ENCODE measurements around the gene TBX18.

TBX18 gene

DNA sequence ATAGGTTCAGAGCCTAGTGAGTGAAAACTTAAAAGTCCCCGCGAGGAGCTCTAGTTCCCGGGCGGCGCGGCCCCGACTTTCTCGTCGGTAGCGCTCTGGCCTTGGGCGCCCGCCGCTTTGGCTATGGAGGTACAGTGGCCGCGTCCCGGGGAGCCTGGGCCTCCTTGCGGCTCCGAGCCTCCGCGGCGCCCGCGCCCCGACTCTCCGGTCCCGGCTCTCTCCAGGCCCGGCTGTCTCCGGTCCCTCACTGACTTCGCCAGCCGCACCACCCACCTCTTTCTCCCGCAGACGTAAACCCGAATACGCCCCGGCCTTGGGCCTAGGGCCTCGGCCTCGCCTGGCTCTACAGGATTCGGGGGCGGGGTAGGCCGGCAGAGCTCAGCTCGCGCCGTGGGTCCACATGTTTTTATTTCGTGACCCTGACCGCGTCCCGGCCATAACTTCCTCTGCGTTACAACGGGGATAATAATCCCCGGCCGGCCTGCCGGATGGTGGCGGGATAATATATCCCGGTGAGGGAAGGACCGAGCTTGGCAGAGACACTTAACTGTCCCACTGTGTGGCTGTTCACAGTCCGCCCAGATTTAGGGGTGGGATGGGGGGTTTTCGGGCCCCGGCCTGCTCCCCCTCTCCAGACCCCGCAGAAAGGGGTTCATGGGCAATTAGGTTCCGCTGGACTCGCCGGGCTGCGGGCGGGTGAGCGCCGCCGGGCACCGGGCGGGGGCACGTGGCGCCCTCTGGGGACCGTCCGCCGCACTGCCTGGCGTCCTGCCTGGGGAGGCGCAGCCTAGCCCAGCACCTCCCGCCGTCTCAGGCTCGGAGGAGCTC lies 10.0 kb upstream of the TBX18 start:
- Histone ChIP-seq H3K9ac (ENCODE audit: low read length) (peak overlapping the region; percentile 88), H2AFZ (ENCODE audit: low read depth, low read length) (peak overlapping the region; percentile 73), H3K79me1 (replicated peaks; ENCODE audit: low read length, poor library complexity, severe bottlenecking) (no peaks in the 10 kb centered on the region), H3K27me3 (ENCODE audit: control insufficient read depth in 1 of 2, insufficient read depth in 1 of 2, low read length in 2 of 2) (peaks cover 7 to 69% of the 10 kb centered on the region in 2 experiments), H3K14ac (ENCODE audit: low read length in 2 of 2) (no peak overlapping the region), H3K4me3 (ENCODE audit: insufficient read depth in 1 of 2, low read depth in 1 of 2, low read length in 2 of 2) (peak overlapping the region; percentile 63 to 79), H3K9me3 (ENCODE audit: control insufficient read depth, low read length) (no peaks in the 10 kb centered on the region), H3K4me1 (ENCODE audit: control insufficient read depth, insufficient read depth, low read depth, low read length) (peaks cover 14% of the 10 kb centered on the region), H3K18ac (ENCODE audit: low read depth in 1 of 2, low read length in 2 of 2) (no peak overlapping the region), H3K27ac (ENCODE audit: low read length, poor library complexity, severe bottlenecking) (no peak overlapping the region), H2AK5ac (ENCODE audit: low read length, severe bottlenecking) (no peak overlapping the region), H4K91ac (ENCODE audit: low read length) (peak overlapping the region; percentile 37), H2BK15ac (ENCODE audit: low read depth, poor library complexity, severe bottlenecking) (no peak overlapping the region), H2BK5ac (ENCODE audit: low read depth, low read length, poor library complexity, severe bottlenecking) (no peak overlapping the region), H2BK12ac (ENCODE audit: low read length in 2 of 2) (no peak overlapping the region), H4K8ac (ENCODE audit: low read length) (peak overlapping the region; percentile 63), H3K4me2 (ENCODE audit: low read length, poor library complexity, severe bottlenecking) (peak overlapping the region; percentile 97), H3K36me3 (ENCODE audit: control insufficient read depth in 1 of 2, insufficient read depth in 2 of 2, low read depth in 1 of 2, low read length in 2 of 2) (no peaks in the 10 kb centered on the region), H3K23ac (ENCODE audit: low read length in 2 of 2) (no peak overlapping the region), H2BK120ac (ENCODE audit: low read depth, low read length) (no peak overlapping the region), H3K4ac (ENCODE audit: low read depth in 1 of 2, low read length in 2 of 2) (no peak overlapping the region)
- 1% methylated on average over 79 of the region's 79 CpGs for WGBS
- DNase-seq, result peak; percentile 53

DNA sequence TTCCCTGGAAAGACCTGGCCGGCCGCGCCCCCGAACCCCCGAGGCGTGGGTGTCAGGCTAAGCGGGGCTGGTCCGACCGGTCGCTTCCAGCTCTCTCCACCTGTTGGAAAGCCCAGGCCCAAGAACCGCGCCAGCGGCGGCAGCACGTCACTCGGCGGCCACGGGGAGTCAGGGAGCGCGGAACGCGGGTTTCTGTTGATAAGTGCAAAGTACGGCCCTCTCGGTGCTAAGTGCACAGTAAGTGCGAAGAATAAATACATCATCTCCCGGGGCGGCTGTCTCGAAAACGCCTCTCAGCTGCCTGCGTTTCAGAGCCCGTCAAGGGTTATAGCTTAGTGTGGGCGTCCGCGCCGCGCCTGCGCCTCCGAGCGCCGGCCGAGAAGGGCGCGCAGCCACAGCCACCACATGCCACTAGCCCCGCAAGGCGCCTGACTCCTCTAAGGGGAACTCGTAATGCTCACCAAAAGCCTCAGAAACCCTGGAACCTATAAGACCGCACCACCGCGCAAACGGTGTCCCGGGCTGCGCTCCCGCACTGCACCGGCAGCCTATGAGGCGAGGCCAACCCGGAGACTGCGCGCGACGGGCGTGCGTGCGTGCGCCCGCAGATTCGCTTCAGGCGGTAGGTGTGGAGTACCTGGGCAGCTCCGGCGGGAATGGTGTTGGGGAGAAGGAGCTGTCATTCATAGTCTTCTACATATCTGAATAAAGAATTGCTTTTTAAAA lies 9.2 kb upstream of the TBX18 start:
- Histone ChIP-seq H2BK15ac (ENCODE audit: low read depth, poor library complexity, severe bottlenecking) (no peak overlapping the region), H4K91ac (ENCODE audit: low read length) (no peak overlapping the region), H2BK120ac (ENCODE audit: low read depth, low read length) (no peak overlapping the region), H4K8ac (ENCODE audit: low read length) (no peak overlapping the region), H3K4me1 (ENCODE audit: control insufficient read depth, insufficient read depth, low read depth, low read length) (peaks cover 16% of the 10 kb centered on the region), H3K4me3 (ENCODE audit: insufficient read depth in 1 of 2, low read depth in 1 of 2, low read length in 2 of 2) (peak overlapping the region; percentile 63 to 79), H3K36me3 (ENCODE audit: control insufficient read depth in 1 of 2, insufficient read depth in 2 of 2, low read depth in 1 of 2, low read length in 2 of 2) (no peaks in the 10 kb centered on the region), H2BK5ac (ENCODE audit: low read depth, low read length, poor library complexity, severe bottlenecking) (no peak overlapping the region), H3K9me3 (ENCODE audit: control insufficient read depth, low read length) (no peaks in the 10 kb centered on the region), H3K79me1 (replicated peaks; ENCODE audit: low read length, poor library complexity, severe bottlenecking) (no peaks in the 10 kb centered on the region), H2BK12ac (ENCODE audit: low read length in 2 of 2) (no peak overlapping the region), H3K4me2 (ENCODE audit: low read length, poor library complexity, severe bottlenecking) (peak overlapping the region; percentile 97), H3K27me3 (ENCODE audit: control insufficient read depth in 1 of 2, insufficient read depth in 1 of 2, low read length in 2 of 2) (peaks cover 7 to 73% of the 10 kb centered on the region in 2 experiments), H3K27ac (ENCODE audit: low read length, poor library complexity, severe bottlenecking) (no peak overlapping the region), H3K18ac (ENCODE audit: low read depth in 1 of 2, low read length in 2 of 2) (no peak overlapping the region), H3K23ac (ENCODE audit: low read length in 2 of 2) (no peak overlapping the region), H2AK5ac (ENCODE audit: low read length, severe bottlenecking) (no peak overlapping the region), H3K9ac (ENCODE audit: low read length) (peak overlapping the region; percentile 88), H2AFZ (ENCODE audit: low read depth, low read length) (peak overlapping the region; percentile 76), H3K4ac (ENCODE audit: low read depth in 1 of 2, low read length in 2 of 2) (no peak overlapping the region), H3K14ac (ENCODE audit: low read length in 2 of 2) (no peak overlapping the region)
- WGBS, result under 1% methylated on average over 61 of the region's 69 CpGs
- DNase-seq, result peak; percentile 50

DNA sequence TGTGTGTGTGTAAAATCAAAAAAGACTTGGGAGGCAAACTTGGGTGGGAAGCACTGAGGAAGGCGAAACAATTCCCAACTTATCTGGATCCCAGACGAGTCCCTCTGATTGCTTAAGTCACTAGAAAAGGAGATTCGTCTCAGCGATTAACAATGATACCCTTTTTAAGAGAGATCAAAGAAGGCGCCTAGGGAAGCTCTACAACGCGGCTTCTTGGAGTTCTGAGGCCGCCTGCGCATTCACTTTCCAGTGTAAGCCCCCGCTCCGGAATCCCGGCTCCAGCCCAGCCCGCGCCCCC lies 8.7 kb upstream of the TBX18 start:
- Histone ChIP-seq H3K23ac (ENCODE audit: low read length in 2 of 2) (peak overlapping the region in 1 of 2 experiments; percentile 89), H3K18ac (ENCODE audit: low read depth in 1 of 2, low read length in 2 of 2) (no peak overlapping the region), H2BK12ac (ENCODE audit: low read length in 2 of 2) (no peak overlapping the region), H4K8ac (ENCODE audit: low read length) (no peak overlapping the region), H2AK5ac (ENCODE audit: low read length, severe bottlenecking) (no peak overlapping the region), H2AFZ (ENCODE audit: low read depth, low read length) (no peak overlapping the region), H3K4me3 (ENCODE audit: insufficient read depth in 1 of 2, low read depth in 1 of 2, low read length in 2 of 2) (peak overlapping the region; percentile 63 to 79), H2BK15ac (ENCODE audit: low read depth, poor library complexity, severe bottlenecking) (no peak overlapping the region), H3K4me1 (ENCODE audit: control insufficient read depth, insufficient read depth, low read depth, low read length) (peaks cover 18% of the 10 kb centered on the region), H3K9me3 (ENCODE audit: control insufficient read depth, low read length) (no peaks in the 10 kb centered on the region), H3K4me2 (ENCODE audit: low read length, poor library complexity, severe bottlenecking) (peak overlapping the region; percentile 97), H2BK5ac (ENCODE audit: low read depth, low read length, poor library complexity, severe bottlenecking) (no peak overlapping the region), H3K4ac (ENCODE audit: low read depth in 1 of 2, low read length in 2 of 2) (no peak overlapping the region), H2BK120ac (ENCODE audit: low read depth, low read length) (no peak overlapping the region), H3K27ac (ENCODE audit: low read length, poor library complexity, severe bottlenecking) (no peak overlapping the region), H3K79me1 (replicated peaks; ENCODE audit: low read length, poor library complexity, severe bottlenecking) (no peaks in the 10 kb centered on the region), H3K14ac (ENCODE audit: low read length in 2 of 2) (no peak overlapping the region), H4K91ac (ENCODE audit: low read length) (no peak overlapping the region), H3K9ac (ENCODE audit: low read length) (peak overlapping the region; percentile 88), H3K27me3 (ENCODE audit: control insufficient read depth in 1 of 2, insufficient read depth in 1 of 2, low read length in 2 of 2) (peaks cover 7 to 73% of the 10 kb centered on the region in 2 experiments), H3K36me3 (ENCODE audit: control insufficient read depth in 1 of 2, insufficient read depth in 2 of 2, low read depth in 1 of 2, low read length in 2 of 2) (no peaks in the 10 kb centered on the region)
- DNase-seq, result peak; percentile 29
- 2% methylated on average over 14 of the region's 14 CpGs for WGBS

DNA sequence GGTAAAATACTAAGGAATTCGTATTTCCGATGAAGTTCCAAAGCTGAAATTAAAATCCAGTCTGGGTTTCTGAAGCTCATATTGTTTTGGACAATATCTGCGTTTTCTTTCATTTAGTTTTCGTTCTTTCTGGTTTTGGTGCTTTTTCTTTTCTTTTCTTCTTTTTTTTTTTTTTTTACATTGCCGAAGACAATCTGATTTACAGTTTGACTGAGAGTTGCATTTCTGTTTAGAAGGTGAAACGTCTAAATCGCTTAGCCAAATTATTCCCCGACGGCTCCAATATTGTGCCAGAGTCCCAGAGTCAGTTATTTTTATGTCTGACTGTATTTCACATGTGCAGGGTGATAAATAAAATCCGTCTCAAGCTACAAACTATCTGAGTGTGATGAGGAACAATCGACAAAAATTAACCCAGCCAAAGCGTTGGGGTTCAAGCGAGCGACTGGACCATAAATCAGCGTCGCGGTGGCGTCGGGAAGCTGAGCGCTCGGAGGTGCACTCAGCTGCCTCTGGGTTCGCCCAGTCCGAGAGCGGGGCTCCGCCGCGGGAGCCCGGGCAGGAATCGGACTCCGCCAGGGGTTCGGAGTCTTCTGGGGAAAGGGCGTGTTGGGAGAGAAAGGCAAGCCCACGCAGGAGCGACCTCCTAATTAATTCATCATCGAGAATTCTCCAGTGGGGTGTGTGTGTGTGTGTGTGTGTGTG lies 8.2 kb upstream of the TBX18 start:
- H2AK5ac ChIP-seq (ENCODE audit: low read length, severe bottlenecking), result no peak overlapping the region
- peak overlapping the region in 1 of 2 experiments; percentile 79 for H3K4me3 ChIP-seq (ENCODE audit: insufficient read depth in 1 of 2, low read depth in 1 of 2, low read length in 2 of 2)
- peak overlapping the region in 1 of 2 experiments; percentile 89 for H3K23ac ChIP-seq (ENCODE audit: low read length in 2 of 2)
- H3K27ac ChIP-seq (ENCODE audit: low read length, poor library complexity, severe bottlenecking), result no peak overlapping the region
- peaks cover 7 to 73% of the 10 kb centered on the region in 2 experiments for H3K27me3 ChIP-seq (ENCODE audit: control insufficient read depth in 1 of 2, insufficient read depth in 1 of 2, low read length in 2 of 2)
- H3K18ac ChIP-seq (ENCODE audit: low read depth in 1 of 2, low read length in 2 of 2), result no peak overlapping the region
- H3K4me2 ChIP-seq (ENCODE audit: low read length, poor library complexity, severe bottlenecking), result no peak overlapping the region
- H3K14ac ChIP-seq (ENCODE audit: low read length in 2 of 2), result no peak overlapping the region
- H2BK5ac ChIP-seq (ENCODE audit: low read depth, low read length, poor library complexity, severe bottlenecking), result no peak overlapping the region
- H2AFZ ChIP-seq (ENCODE audit: low read depth, low read length), result no peak overlapping the region
- no peak overlapping the region for H2BK15ac ChIP-seq (ENCODE audit: low read depth, poor library complexity, severe bottlenecking)
- no peaks in the 10 kb centered on the region for H3K79me1 ChIP-seq (replicated peaks; ENCODE audit: low read length, poor library complexity, severe bottlenecking)
- H3K36me3 ChIP-seq (ENCODE audit: control insufficient read depth in 1 of 2, insufficient read depth in 2 of 2, low read depth in 1 of 2, low read length in 2 of 2), result no peaks in the 10 kb centered on the region
- H3K9ac ChIP-seq (ENCODE audit: low read length), result peak overlapping the region; percentile 88
- no peak overlapping the region for H2BK120ac ChIP-seq (ENCODE audit: low read depth, low read length)
- H3K9me3 ChIP-seq (ENCODE audit: control insufficient read depth, low read length), result no peaks in the 10 kb centered on the region
- no peak overlapping the region for H2BK12ac ChIP-seq (ENCODE audit: low read length in 2 of 2)
- WGBS, result 5% methylated on average over 22 of the region's 35 CpGs
- DNase-seq, result peak; percentile 11
- H4K91ac ChIP-seq (ENCODE audit: low read length), result no peak overlapping the region
- no peak overlapping the region for H4K8ac ChIP-seq (ENCODE audit: low read length)
- peaks cover 18% of the 10 kb centered on the region for H3K4me1 ChIP-seq (ENCODE audit: control insufficient read depth, insufficient read depth, low read depth, low read length)
- H3K4ac ChIP-seq (ENCODE audit: low read depth in 1 of 2, low read length in 2 of 2), result no peak overlapping the region
